ENCODE measurements around the gene SLC36A4.
A peak's percentile ranks its signal among the peaks of the same experiment; 100 is the strongest.

SLC36A4 gene

DNA sequence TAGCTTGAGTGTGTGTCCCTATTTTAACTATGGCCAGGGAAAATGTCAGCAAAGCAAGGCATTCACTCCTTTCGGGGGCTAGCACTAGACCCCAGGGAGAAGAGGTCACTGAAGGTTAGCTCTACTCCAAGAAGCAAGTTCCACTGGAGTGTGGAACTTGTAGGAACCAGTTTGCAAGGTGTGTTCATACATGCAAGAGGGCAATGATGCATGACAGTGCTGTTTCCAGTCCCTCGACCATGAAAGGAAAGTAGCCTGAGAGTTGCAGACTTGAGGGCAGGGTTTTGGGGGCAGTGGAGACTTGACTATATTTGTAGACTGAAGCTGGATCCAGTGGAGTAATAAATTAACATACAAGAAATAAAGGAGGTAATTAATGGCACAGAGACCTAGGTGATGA, 21.6 kb upstream of the SLC36A4 start:
- Histone ChIP-seq H3K4me1 (ENCODE audit: insufficient read depth, low read length) (no peaks in the 10 kb centered on the region), H3K27me3 (ENCODE audit: insufficient read depth, low read length) (no peaks in the 10 kb centered on the region), H3K9ac (ENCODE audit: low read depth, low read length) (no peak overlapping the region), H3K4me3 (ENCODE audit: low read length) (no peak overlapping the region), H3K36me3 (ENCODE audit: insufficient read depth, low read length) (no peaks in the 10 kb centered on the region), H3K27ac (ENCODE audit: low read depth, low read length) (no peak overlapping the region), H3K9me3 (ENCODE audit: insufficient read depth, low read depth, low read length) (no peaks in the 10 kb centered on the region)
- WGBS = 93% methylated on average over 2 of the region's 2 CpGs

GRCh38 chr11:93216511-93217101, 18.8 kb upstream of the SLC36A4 start:
- Histone ChIP-seq H3K27me3 (ENCODE audit: insufficient read depth, low read length) (no peaks in the 10 kb centered on the region), H3K9me3 (ENCODE audit: insufficient read depth, low read depth, low read length) (no peaks in the 10 kb centered on the region), H3K9ac (ENCODE audit: low read depth, low read length) (no peak overlapping the region), H3K36me3 (ENCODE audit: insufficient read depth, low read length) (no peaks in the 10 kb centered on the region), H3K4me1 (ENCODE audit: insufficient read depth, low read length) (no peaks in the 10 kb centered on the region), H3K27ac (ENCODE audit: low read depth, low read length) (no peak overlapping the region), H3K4me3 (ENCODE audit: low read length) (no peak overlapping the region)
- 89% methylated on average over 5 of the region's 5 CpGs for WGBS

DNA sequence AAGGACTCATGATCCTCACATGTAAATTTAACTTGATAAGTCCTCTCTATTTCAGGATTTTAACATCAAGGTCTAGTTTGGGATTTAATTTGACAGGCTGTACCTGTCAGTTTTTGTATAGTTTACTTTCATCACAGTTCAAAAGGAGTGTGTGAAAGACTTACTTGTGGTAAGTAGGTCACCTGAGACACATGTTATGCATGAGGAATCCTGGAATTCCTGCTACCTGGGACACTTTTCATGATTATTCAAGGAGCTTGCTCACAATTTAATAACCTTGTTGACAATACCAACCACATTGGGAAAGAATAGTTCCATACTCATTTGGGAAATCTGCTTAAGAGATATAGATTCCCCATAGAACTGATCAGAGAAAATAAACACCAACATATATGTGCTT, 15.8 kb upstream of the SLC36A4 start:
- Histone ChIP-seq H3K9ac (ENCODE audit: low read depth, low read length) (no peak overlapping the region), H3K4me3 (ENCODE audit: low read length) (no peak overlapping the region), H3K9me3 (ENCODE audit: insufficient read depth, low read depth, low read length) (no peaks in the 10 kb centered on the region), H3K27ac (ENCODE audit: low read depth, low read length) (no peak overlapping the region), H3K36me3 (ENCODE audit: insufficient read depth, low read length) (no peaks in the 10 kb centered on the region), H3K4me1 (ENCODE audit: insufficient read depth, low read length) (no peaks in the 10 kb centered on the region), H3K27me3 (ENCODE audit: insufficient read depth, low read length) (no peaks in the 10 kb centered on the region)

GRCh38 chr11:93212094-93212493, 14.3 kb upstream of the SLC36A4 start:
- Histone ChIP-seq H3K27ac (ENCODE audit: low read depth, low read length) (no peak overlapping the region), H3K36me3 (ENCODE audit: insufficient read depth, low read length) (no peaks in the 10 kb centered on the region), H3K4me1 (ENCODE audit: insufficient read depth, low read length) (no peaks in the 10 kb centered on the region), H3K9me3 (ENCODE audit: insufficient read depth, low read depth, low read length) (no peaks in the 10 kb centered on the region), H3K27me3 (ENCODE audit: insufficient read depth, low read length) (no peaks in the 10 kb centered on the region), H3K9ac (ENCODE audit: low read depth, low read length) (no peak overlapping the region), H3K4me3 (ENCODE audit: low read length) (no peak overlapping the region)
- 98% methylated on average over 3 of the region's 4 CpGs for WGBS

- H3K36me3 ChIP-seq (ENCODE audit: insufficient read depth, low read length) = no peaks in the 10 kb centered on the region
- H3K4me3 ChIP-seq (ENCODE audit: low read length) = no peak overlapping the region
- H3K4me1 ChIP-seq (ENCODE audit: insufficient read depth, low read length) = no peaks in the 10 kb centered on the region
- no peaks in the 10 kb centered on the region for H3K9me3 ChIP-seq (ENCODE audit: insufficient read depth, low read depth, low read length)
- H3K9ac ChIP-seq (ENCODE audit: low read depth, low read length) = no peak overlapping the region
- WGBS = 95% methylated on average over 2 of the region's 2 CpGs
- no peaks in the 10 kb centered on the region for H3K27me3 ChIP-seq (ENCODE audit: insufficient read depth, low read length)
- no peak overlapping the region for H3K27ac ChIP-seq (ENCODE audit: low read depth, low read length)
Measured at GRCh38 chr11:93209466-93209865, 11.7 kb upstream of the SLC36A4 start.

GRCh38 chr11:93208663-93209270, 11.0 kb upstream of the SLC36A4 start:
- Histone ChIP-seq H3K27me3 (ENCODE audit: insufficient read depth, low read length) (no peaks in the 10 kb centered on the region), H3K4me1 (ENCODE audit: insufficient read depth, low read length) (no peaks in the 10 kb centered on the region)
- WGBS = 90% methylated on average over 1 of the region's 1 CpG

GRCh38 chr11:93199616-93200015, 1.8 kb upstream of the SLC36A4 start:
- Histone ChIP-seq H3K9me3 (ENCODE audit: insufficient read depth, low read depth, low read length) (no peaks in the 10 kb centered on the region), H3K4me3 (ENCODE audit: low read length) (no peak overlapping the region), H3K4me1 (ENCODE audit: insufficient read depth, low read length) (peaks cover 10% of the 10 kb centered on the region), H3K9ac (ENCODE audit: low read depth, low read length) (no peak overlapping the region), H3K36me3 (ENCODE audit: insufficient read depth, low read length) (no peaks in the 10 kb centered on the region), H3K27me3 (ENCODE audit: insufficient read depth, low read length) (no peaks in the 10 kb centered on the region), H3K27ac (ENCODE audit: low read depth, low read length) (no peak overlapping the region)
- WGBS = 100% methylated on average over 1 of the region's 1 CpG

More at GRCh38 chr11:93208663-93209270, 11.0 kb upstream of the SLC36A4 start:
- H3K9me3 ChIP-seq (ENCODE audit: insufficient read depth, low read depth, low read length) = no peaks in the 10 kb centered on the region
- no peak overlapping the region for H3K27ac ChIP-seq (ENCODE audit: low read depth, low read length)
- no peaks in the 10 kb centered on the region for H3K36me3 ChIP-seq (ENCODE audit: insufficient read depth, low read length)
- no peak overlapping the region for H3K9ac ChIP-seq (ENCODE audit: low read depth, low read length)
- H3K4me3 ChIP-seq (ENCODE audit: low read length) = no peak overlapping the region

DNA sequence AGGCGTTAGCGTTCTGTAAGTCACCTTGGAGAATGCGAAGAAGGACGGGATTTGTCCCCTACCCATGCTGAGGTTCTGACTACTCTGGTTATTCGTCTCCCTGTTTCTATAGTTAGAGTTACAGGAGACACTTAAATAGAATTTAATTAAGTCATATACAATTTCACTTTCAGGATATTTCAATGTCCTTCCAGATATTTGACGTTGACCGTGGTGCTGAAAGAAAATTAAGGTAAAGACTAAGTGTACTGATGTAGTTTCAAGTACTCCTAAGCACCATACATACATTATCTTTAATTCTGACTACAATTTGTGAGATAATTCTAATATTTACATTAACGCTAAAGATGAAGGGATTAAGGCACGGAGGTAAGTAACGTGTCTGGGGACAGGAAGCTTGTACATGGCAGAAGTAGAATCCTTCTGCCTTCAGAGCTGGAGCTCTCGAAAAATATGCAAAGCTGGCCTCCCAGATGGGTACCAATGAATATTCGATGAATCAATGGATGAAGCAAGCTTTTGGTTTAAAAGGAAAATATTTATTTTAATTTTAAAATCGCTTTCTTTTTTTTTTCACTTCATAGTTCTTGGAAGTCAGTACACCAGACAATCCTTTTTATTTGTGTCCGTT, 539 bp upstream of the SLC36A4 start:
- H3K27ac ChIP-seq (ENCODE audit: low read depth, low read length) = no peak overlapping the region; the same call in 1 of the 2 replicates
- H3K36me3 ChIP-seq (ENCODE audit: insufficient read depth, low read length) = no peaks in the 10 kb centered on the region
- peak overlapping the region; percentile 82 for H3K4me3 ChIP-seq (ENCODE audit: low read length)
- H3K4me1 ChIP-seq (ENCODE audit: insufficient read depth, low read length) = peaks cover 10% of the 10 kb centered on the region
- peak overlapping the region; percentile 62 for H3K9ac ChIP-seq (ENCODE audit: low read depth, low read length)
- no peaks in the 10 kb centered on the region for H3K27me3 ChIP-seq (ENCODE audit: insufficient read depth, low read length)
- 35% methylated on average over 10 of the region's 14 CpGs for WGBS
- no peaks in the 10 kb centered on the region for H3K9me3 ChIP-seq (ENCODE audit: insufficient read depth, low read depth, low read length)

DNA sequence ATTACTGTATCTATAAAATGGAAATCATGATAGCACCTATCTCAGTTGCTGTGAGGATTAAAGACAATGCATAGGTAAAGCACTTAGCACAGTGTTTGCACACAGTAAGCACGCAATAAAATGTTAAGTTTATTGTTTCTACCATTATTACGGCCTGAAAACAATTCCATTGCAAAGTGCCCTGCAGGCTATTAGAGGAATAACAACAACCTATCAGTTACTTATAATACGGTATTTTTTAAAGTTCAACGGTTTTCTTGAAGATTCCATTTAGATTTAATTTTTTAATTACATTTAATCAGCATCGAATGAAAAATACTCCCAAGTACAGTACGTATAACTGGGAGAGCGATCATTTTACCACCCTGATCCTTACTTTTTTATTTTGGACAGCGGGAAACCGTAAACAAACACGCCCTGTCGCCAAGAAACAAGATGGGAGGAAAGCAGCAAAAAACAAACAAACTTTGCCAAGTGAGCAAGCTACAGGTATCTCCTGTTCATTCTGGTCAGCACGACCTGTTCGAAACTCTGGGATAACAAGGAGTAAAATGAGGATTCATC, 893 bp downstream of the SLC36A4 start:
- Histone ChIP-seq H3K36me3 (ENCODE audit: insufficient read depth, low read length) (no peaks in the 10 kb centered on the region), H3K4me3 (ENCODE audit: low read length) (peak overlapping the region; percentile 82), H3K27ac (ENCODE audit: low read depth, low read length) (peak overlapping the region; percentile 89), H3K4me1 (ENCODE audit: insufficient read depth, low read length) (peaks cover 21% of the 10 kb centered on the region), H3K9me3 (ENCODE audit: insufficient read depth, low read depth, low read length) (no peaks in the 10 kb centered on the region), H3K9ac (ENCODE audit: low read depth, low read length) (peak overlapping the region; percentile 91), H3K27me3 (ENCODE audit: insufficient read depth, low read length) (no peaks in the 10 kb centered on the region)
- 7% methylated on average over 12 of the region's 13 CpGs for WGBS

DNA sequence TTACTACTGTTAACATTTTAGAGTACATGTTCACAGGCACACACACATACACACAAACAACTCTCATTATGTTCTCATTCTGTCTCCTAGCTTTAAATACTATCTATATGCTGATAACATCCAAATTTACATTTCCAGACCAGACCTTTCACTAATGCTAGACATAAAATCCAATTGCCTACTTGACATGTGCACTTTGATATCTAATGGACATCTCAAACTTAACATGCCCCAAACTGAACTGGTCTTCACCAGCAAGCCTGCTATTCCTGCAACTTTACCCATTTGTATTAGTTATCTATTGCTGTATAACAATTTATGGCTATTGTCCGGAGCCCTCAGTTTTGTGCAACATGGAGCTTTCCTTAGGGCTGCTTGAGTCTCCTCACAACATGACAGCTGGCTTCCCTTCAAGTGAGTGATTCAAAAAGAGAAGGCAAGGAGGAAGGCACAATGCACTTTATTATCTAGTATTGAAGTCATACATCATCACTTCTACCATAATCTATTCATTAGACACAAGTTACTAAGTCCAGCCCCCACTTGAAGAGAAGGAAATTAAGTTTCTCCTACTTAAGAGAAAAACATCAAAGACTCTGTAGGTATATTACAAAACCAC, 3.0 kb downstream of the SLC36A4 start:
- no peak overlapping the region for H3K4me3 ChIP-seq (ENCODE audit: low read length)
- peaks cover 27% of the 10 kb centered on the region for H3K4me1 ChIP-seq (ENCODE audit: insufficient read depth, low read length)
- H3K36me3 ChIP-seq (ENCODE audit: insufficient read depth, low read length) = no peaks in the 10 kb centered on the region; the same call in 1 of the 2 replicates
- no peak overlapping the region for H3K9ac ChIP-seq (ENCODE audit: low read depth, low read length)
- no peaks in the 10 kb centered on the region for H3K27me3 ChIP-seq (ENCODE audit: insufficient read depth, low read length)
- WGBS = 92% methylated on average over 1 of the region's 1 CpG
- H3K27ac ChIP-seq (ENCODE audit: low read depth, low read length) = no peak overlapping the region
- no peaks in the 10 kb centered on the region for H3K9me3 ChIP-seq (ENCODE audit: insufficient read depth, low read depth, low read length)

DNA sequence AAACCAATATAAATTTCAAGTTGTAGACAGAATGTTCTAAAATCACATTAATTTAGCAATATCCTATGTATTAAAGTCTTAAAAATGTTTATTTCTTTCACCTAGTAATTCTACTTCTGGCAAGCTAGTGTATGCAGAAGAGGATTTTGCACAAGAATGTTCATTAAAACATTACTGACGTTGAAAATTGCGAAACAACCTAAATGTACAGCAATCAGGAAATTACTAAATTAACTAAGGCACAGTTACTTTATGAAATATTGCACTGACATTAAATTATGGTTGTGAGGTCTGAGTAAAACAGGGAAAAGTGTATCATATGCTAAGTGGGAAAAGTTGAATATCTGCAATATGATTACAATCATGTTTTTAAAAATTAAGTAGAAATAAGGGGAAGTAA, 4.1 kb downstream of the SLC36A4 start:
- Histone ChIP-seq H3K27ac (ENCODE audit: low read depth, low read length) (no peak overlapping the region), H3K27me3 (ENCODE audit: insufficient read depth, low read length) (no peaks in the 10 kb centered on the region), H3K9me3 (ENCODE audit: insufficient read depth, low read depth, low read length) (peaks cover 1% of the 10 kb centered on the region; the same call in 1 of the 2 replicates), H3K9ac (ENCODE audit: low read depth, low read length) (no peak overlapping the region), H3K36me3 (ENCODE audit: insufficient read depth, low read length) (no peaks in the 10 kb centered on the region; the same call in 1 of the 2 replicates), H3K4me1 (ENCODE audit: insufficient read depth, low read length) (peaks cover 27% of the 10 kb centered on the region), H3K4me3 (ENCODE audit: low read length) (no peak overlapping the region)
- 94% methylated on average over 2 of the region's 2 CpGs for WGBS
